NCI-H1105 treated with DMSO at 0.1 percent for 48 hours (cell line): ENCODE results near the gene NRG3.

Experiments
- DNase-seq: peaks from one replicate; lab custom pipeline; 2025; lab: John Stamatoyannopoulos, UW

Gene NRG3

GRCh38 chr10:82472406-82473335, 597.7 kb downstream of the NRG3 start:
- DNase-seq, result no peak

- no peak for DNase-seq
Observed at GRCh38 chr10:82477776-82478175, 602.8 kb downstream of the NRG3 start.

GRCh38 chr10:82492647-82493046, 617.7 kb downstream of the NRG3 start:
- DNase-seq, result no peak

DNA sequence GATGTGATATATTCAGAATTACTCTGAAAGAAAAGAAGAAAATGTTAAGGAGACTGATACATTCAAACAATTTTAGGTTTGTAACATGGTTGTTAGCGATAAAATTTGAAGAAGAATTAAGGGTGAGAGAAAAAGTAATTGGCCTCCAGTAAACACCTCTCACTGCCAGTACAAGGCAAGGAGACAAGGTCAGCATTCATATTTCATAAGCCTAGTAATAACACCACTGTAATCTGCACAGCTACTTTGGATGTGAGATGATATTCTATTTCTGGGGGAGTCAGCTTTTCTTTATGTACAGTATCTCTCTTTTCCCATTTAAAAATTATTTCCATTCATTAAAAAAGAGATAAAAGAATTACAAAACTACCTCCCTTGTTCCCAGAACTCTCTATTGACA, 621.1 kb downstream of the NRG3 start:
- DNase-seq, result no peak

DNA sequence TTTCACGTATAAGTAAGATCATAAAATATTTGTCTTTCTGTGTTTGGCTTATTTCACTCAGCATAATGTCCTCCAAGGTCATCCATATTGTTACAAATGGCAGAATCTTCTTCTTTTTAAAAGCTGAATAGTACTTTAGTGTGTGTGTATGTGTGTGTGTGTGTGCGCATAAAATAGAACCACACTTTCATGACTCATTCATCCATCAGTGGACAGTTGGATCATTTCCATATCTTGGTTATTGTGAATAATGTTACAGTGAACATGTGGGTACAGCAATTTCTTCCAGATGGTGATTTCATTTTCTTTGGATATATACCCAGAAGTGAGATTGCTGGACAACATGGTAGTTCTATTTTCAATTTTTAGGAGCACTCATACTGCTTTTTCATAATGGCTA, 622.4 kb downstream of the NRG3 start:
- DNase-seq, result no peak

DNA sequence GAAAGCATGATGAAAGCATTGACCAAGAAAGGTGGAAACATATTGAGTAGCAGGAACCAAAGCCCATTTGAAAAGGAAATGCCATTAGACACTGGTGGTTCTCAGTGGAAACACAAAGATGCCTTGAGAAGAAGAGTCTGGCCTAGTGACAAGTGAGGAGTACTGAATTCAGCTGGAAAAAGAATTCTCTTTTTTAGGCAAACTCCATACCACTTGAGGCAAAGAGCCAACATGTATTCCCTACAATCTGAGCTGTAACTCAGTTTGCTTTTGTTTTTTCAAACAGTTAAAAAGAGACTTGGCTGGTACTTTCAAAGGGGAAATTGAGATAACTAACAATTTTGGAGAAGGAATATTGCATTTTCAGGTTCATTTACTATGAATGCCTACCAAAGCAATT, 624.0 kb downstream of the NRG3 start:
- DNase-seq, result no peak

- no peak for DNase-seq
Observed at GRCh38 chr10:82505009-82505408, 630.0 kb downstream of the NRG3 start.

DNA sequence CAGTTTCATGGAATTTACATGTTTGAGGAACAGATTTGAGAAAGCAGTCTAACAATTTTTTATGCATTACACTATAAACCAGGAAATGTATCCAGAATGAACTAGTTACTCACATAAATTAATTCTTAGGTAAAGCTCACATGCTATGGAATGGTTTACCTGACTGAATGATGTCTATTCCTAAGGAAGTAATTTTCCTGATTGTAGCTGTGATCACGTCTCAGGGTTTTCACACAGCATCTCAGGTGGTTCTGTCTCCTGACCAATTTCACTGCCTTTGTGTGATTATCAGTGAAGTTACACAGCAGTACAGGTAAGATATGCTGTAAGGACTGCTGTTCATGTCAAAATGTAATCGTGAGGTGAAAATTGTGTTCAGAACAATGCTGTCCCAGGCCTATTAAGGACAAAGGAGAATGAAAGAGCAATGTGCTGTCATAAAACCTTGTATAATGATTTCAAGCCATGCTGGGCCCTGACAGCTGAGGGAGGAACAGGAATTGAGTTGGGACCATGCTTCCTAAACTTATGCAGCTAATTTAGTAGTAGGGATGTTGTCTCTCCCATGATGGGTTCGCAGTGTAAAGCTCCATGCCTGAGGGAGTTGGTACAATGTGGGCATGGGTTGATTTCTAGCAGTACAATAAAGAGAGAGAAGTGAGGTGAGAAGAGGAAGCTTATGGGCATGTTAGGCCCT, 631.8 kb downstream of the NRG3 start:
- no peak for DNase-seq

- DNase-seq, result no peak
Observed at GRCh38 chr10:82515256-82515655, 640.3 kb downstream of the NRG3 start.

DNA sequence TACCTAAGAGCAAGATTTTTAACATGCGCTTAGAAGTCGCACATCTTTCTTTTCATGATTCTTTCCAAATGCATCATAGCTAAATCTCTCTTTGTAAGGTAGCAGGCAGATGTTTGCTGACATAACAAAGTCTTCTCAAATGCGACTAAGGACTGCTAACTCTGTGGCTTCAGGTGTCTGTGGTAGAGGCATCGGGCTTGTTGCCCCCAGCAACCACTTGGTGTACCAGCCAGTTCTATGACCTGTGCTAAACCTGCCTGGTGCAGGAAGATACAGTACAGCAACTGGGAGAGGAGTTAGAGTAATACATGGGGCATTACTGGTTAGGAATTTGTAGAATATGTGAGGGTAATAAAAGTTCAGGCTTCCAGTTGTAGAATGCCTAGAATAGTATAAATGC, 654.1 kb downstream of the NRG3 start:
- DNase-seq, result peak; percentile 5

- no peak for DNase-seq
Observed at GRCh38 chr10:82535457-82535856, 660.5 kb downstream of the NRG3 start.

- no peak for DNase-seq
Observed at GRCh38 chr10:82536668-82537067, 661.7 kb downstream of the NRG3 start.

- no peak for DNase-seq
Observed at GRCh38 chr10:82538272-82538671, 663.3 kb downstream of the NRG3 start.

GRCh38 chr10:82543631-82544030, 668.6 kb downstream of the NRG3 start:
- no peak for DNase-seq

- no peak for DNase-seq
Observed at GRCh38 chr10:82544377-82544776, 669.4 kb downstream of the NRG3 start.

GRCh38 chr10:82551506-82551905, 676.5 kb downstream of the NRG3 start:
- no peak for DNase-seq

DNA sequence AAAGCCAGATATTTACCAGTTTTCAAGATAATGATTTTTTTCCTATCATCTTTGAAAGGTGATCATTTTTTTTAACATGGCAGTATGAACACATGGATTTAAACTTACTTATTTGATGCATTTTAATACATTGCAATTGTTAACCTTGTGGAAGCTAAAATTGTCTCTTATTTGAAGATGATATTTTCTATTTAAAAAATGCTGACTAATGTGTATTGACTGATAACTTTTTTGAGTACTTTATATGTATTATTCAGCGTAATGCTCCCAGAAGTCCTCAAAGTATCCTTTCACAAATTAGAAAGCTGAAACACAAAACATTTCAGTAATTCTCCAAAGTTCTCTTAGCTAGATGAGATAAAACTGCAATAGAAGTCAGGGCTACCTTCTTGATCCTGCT, 677.3 kb downstream of the NRG3 start:
- no peak for DNase-seq

- DNase-seq, result no peak
Observed at GRCh38 chr10:82554381-82554780, 679.4 kb downstream of the NRG3 start.

DNA sequence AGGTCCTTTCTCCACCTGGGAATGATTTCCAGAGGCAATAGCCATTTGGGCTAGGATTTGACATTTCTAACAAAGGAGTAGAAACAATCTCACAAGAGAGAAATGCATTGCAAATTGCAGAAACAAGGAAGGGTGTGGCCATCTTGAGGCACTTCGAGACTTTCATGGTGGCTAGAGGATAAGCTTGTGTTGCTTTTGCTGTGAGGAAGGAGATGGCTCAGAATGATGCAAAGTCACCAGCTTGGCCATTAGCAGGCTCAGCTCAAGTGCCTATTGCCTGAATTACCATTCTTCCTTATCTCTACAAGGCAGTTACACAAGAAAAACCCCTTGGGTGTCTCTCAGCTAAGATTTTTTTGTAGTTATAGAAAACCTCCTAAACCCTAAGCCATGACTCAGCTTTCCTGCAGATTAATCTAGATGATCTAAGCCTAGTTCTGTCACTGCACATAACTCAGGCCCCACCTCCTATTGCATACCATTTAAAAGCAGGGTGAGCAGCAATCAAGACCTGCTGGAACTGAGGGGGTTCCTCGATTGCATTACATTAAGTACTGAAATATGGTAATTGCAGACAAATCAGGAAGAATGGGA, 683.1 kb downstream of the NRG3 start:
- no peak for DNase-seq

DNA sequence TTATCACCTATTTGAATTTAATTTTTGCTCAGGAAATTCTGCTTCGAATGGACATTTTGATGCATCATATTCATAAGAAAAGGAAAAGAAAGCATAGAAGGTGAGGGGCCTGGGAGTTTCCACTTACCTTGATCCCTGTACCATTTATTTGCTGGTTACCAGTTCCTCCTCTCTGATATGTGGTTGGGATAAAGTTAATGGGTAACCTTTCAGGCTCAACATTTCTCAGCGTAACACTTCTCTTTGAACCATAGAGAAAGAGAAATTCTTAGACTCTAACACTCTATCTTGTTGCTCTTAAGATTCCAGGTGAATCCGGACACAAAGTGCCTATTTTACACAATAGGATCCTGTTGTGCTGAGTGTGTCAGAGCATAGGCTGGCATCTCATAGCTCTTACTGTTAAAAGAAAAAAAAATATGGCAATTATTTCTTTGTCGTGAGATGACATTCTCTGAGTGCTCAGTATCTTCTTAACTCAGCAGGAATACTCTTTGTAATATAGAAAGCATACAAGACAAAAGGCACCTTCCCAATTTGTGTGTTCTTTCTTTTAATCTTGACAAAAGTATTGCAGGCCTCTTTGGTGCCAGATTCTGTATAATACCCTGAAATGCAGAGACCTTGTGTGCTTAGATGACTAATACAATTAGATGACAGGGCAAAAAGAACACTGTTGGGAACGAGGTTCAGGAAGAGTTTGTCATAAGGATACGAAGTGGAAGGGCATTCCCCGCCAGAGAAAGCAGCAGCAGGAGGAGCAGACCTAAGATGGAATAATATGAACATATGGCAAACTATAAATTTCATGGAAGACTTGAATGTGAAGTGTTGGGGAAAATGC, 689.6 kb downstream of the NRG3 start:
- no peak for DNase-seq

DNA sequence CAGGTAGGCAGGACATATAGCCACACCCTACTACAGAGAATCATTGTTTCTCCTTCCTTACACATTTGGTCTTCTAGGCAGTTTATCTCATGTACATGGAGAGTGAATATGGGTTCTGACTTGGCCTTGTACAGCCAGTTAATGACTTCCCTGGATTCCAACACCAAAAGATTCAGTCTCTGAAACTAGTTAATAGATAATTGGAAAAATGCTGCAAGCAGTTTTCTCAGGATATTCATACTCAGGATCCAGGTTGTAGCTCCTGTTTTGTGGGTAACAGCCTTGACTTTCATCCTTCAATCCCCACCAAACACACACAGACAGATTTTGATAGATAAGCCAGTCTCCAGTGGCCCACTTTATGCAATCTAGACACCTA, 690.2 kb downstream of the NRG3 start:
- DNase-seq, result no peak

DNA sequence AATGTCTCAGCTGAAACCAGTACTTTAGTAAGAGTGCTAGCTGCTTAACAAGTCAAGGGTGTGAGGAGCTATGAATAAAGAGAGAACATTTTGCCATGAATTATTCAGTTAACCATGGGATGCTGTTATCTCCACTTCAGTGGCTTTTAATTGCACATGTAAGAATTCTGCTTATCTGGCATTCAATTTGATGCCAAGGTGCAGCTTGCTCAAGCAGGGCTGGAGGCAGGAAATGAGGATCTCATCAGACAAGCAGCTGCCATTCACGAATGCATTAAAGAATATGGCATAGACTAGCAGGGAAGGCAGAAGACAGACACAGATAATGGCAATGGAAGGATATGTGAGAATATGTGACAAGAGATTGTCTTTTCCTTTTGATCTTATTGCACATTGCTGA, 697.8 kb downstream of the NRG3 start:
- DNase-seq, result peak; percentile 3
